Suprapubic skin (tissue), 3 donors: ENCODE data around the gene GADL1.

Source experiments
- EP300 ChIP-seq: sonication (generic); formaldehyde crosslinking; IDR thresholded peaks from one replicate; pipeline ENCODE4 v1.6.1; 2017; ENCODE audit warnings: antibody characterized with exemption
- POLR2A ChIP-seq, 2 donors: fragments of 450-650 bp; IDR thresholded peaks; one replicate each; pipeline ENCODE4 v1.6.1; 2017; ENCODE audit warnings: antibody characterized with exemption in 2 of 2, mild to moderate bottlenecking in 2 of 2, moderate library complexity in 2 of 2
- TF ChIP-seq, protein P1 (sequence below), 2 donors: fragments of 200-600 bp in 1 of 2; fragments of 450-650 bp in 1 of 2; sonication (generic) in 1 of 2; IDR thresholded peaks; one replicate each; pipeline ENCODE4 v1.5.1; 2016 to 2019; ENCODE audit warnings: antibody characterized with exemption in 2 of 2, mild to moderate bottlenecking in 1 of 2, moderate library complexity in 1 of 2

- TF ChIP-seq EP300 (no peak), POLR2A (IDR thresholded peaks at IDR 0.05) (no peak)
- TF ChIP-seq, protein P1, sequence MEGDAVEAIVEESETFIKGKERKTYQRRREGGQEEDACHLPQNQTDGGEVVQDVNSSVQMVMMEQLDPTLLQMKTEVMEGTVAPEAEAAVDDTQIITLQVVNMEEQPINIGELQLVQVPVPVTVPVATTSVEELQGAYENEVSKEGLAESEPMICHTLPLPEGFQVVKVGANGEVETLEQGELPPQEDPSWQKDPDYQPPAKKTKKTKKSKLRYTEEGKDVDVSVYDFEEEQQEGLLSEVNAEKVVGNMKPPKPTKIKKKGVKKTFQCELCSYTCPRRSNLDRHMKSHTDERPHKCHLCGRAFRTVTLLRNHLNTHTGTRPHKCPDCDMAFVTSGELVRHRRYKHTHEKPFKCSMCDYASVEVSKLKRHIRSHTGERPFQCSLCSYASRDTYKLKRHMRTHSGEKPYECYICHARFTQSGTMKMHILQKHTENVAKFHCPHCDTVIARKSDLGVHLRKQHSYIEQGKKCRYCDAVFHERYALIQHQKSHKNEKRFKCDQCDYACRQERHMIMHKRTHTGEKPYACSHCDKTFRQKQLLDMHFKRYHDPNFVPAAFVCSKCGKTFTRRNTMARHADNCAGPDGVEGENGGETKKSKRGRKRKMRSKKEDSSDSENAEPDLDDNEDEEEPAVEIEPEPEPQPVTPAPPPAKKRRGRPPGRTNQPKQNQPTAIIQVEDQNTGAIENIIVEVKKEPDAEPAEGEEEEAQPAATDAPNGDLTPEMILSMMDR (IDR thresholded peaks at IDR 0.05): no peak
These were observed 193.6 kb downstream of the GADL1 start for GRCh38 chr3:30700702-30701321.
